Kidney tubule cell (primary cell): ENCODE measurements around the gene MTX1.
A peak's percentile ranks its signal among the peaks of the same experiment; 100 is the strongest.

ENCODE experiments used
- DNase-seq: peaks from one replicate; pipeline ENCODE4 v3.0.0-alpha.2; 2018; ENCODE audit warnings: low spot score

The MTX1 gene

DNA sequence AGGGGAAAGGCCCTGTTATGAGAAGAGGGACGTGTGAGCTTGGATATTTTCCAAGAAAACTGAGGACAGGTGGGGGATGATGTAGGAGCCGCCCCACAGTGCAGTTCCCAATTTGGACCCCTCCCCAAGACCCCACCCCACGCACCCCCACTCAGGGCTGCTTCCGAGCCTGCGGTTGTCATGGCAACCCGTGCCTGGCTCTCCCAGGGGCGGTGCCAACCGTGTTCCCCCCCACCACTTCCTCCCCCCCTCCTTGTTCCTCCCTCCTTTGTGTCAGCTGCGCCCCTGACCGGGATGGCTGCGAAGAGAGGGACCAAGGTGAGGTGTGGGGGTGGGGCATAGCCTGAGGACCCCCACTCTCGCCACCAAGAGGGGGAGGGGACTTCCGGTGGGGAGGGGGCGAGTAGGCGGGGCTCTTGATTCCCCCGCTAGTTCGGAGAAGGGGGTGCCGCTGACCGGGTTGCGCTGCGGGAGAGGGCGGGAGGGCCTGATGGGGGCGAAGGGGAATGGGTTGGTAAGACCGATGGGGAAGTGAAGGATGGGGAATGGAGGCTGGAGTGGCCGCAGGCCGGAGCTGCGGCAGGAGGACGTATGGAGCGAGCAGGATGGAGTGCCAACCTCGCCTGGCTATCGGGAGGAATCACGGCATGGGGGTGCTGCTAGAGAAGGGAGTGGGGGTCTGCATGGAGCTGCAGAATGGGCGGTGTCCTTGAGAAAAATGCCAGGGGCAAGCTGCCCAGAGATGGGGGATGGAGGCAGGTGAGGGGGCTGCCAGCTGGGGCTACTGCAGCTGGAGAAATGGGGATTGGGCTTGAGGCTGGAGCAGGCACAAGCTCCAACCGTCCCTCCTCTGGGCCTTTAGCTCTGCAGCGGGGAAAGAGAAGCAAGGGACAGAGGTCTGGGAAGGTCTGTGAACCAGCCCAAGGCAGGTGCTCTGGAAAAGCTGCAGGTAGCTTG, 33.9 kb upstream of the MTX1 start:
- DNase-seq = peak; percentile 44

DNA sequence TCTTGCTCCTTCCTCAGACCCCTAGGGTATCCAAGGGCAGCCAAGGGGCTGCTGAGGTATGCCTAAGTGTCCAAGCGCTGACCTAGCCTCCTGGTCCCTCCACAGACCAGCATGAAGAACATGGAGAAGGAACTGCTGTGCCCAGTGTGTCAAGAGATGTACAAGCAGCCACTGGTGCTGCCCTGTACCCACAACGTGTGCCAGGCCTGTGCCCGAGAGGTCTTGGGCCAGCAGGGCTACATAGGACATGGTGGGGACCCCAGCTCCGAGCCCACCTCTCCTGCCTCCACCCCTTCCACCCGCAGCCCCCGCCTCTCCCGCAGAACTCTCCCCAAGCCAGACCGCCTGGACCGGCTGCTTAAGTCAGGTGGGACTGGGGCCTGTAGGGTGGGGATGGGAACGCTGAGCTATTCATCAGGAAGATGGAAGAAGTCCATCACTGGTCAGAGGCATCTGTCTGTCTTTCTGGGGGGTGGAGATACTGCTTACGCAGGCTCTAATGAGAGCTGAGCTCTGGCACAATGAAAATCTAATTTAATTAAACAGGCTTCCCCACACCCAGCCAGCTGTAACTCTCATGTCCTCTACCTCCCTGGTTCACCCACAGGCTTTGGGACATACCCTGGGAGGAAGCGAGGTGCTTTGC, 33.1 kb upstream of the MTX1 start:
- DNase-seq = no peak

DNA sequence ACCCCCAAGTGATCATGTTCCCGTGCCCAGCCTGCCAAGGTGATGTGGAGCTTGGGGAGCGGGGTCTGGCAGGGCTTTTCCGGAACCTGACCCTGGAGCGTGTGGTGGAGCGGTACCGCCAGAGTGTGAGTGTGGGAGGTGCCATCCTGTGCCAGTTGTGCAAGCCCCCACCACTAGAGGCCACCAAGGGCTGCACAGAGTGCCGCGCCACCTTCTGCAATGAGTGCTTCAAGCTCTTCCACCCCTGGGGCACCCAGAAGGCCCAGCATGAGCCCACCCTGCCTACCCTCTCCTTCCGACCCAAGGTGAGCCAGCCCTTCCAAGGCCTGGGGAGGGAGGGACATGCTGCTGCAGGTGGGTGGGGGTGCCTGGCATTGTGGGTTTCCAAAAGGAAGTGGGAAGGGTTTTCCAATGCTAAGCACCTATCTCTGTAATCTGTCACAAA, 32.5 kb upstream of the MTX1 start:
- no peak for DNase-seq

DNA sequence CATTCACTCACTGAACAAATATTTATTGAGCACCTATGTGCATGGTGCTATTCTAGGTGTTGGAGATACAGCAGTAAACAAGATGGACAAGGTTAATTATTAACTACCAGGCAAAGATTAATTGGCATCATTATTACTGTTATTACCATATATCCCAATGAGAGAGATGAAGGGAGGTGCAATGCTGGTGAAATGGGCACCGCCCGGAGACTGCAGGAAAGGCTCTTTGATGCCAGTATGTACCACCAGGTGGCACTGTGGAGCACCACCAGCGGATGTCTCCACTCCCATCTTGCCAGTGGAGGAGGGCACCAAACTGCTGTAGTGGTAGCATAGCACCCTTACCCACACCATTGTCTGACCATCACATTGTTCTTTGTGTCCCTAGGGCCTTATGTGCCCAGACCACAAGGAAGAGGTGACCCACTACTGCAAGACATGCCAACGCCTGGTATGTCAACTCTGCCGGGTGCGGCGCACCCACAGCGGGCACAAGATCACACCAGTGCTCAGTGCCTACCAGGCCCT, 31.9 kb upstream of the MTX1 start:
- peak; percentile 80 for DNase-seq

DNA sequence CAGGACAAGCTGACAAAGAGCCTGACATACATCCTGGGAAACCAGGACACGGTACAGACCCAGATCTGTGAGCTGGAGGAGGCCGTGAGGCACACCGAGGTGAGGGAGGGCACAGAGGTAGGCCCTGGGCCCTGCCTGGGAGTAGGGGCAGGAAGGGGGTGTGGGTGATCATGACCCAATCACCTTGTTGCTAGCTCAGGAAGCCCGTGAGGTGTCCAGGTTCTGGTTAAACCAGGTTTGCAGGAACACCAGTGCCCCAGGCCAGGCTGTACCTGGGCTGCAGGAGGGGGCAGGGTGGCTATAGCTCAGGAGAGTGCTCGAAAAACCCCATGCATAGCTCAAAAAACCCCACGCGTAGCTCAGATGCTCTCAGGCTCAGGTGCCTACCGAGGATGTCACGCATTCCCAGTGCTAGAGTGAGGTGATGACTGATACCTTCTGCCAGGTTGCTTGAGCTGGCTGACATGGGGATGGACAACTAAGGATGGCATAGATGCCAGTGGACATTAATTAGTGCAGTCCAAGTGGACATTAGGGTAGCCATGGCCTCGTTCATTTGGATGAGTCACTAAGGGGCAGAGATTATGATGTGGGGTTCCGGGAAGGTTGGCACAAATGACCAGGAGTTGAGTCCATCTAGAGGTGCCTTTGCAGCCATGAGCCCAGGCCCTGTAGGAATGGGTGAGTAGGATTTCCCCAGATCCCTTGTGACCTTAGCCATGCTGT, 31.1 kb upstream of the MTX1 start:
- no peak for DNase-seq

DNA sequence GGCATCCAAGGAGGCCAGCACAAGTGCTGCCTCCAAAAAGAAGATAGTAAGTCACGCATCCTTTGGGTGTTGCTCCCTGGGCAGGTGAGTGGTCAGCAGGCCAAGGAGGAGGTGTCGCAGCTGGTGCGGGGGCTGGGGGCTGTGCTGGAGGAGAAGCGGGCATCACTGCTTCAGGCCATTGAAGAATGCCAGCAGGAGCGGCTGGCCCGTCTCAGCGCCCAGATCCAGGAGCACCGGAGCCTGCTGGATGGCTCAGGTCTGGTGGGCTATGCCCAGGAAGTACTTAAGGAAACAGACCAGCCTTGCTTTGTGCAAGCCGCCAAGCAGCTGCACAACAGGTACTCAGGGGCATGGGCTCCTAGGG, 30.6 kb upstream of the MTX1 start:
- DNase-seq = no peak

DNA sequence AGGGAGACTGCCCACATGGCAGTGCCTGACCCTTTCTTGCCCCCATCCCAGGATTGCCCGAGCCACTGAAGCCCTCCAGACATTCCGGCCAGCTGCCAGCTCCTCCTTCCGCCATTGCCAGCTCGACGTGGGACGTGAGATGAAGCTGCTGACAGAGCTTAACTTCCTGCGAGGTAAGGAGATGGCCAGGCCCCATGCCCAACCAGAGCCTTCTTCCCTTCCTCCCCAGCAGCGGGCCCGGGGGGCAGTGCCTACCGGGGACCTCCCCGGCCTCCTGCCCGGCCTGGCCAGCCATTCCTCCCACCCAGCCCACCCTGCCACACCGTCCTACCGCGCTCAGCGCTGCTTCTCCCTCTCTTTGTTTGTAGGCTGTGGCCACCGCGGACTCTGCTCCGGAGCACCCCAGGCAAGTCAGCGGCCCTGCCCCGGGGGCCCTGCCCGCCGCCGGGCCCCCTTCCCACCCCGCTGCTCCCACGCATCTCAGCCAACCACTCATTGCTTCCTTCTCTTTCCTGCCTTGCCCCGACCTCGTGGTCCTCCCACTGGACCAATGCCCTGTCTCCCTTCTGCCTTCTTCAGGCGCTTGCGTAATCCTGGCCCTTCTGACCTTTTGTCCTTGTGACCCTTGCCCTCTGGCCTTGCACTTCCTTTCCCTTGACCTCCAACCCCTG, 29.9 kb upstream of the MTX1 start:
- no peak for DNase-seq

DNA sequence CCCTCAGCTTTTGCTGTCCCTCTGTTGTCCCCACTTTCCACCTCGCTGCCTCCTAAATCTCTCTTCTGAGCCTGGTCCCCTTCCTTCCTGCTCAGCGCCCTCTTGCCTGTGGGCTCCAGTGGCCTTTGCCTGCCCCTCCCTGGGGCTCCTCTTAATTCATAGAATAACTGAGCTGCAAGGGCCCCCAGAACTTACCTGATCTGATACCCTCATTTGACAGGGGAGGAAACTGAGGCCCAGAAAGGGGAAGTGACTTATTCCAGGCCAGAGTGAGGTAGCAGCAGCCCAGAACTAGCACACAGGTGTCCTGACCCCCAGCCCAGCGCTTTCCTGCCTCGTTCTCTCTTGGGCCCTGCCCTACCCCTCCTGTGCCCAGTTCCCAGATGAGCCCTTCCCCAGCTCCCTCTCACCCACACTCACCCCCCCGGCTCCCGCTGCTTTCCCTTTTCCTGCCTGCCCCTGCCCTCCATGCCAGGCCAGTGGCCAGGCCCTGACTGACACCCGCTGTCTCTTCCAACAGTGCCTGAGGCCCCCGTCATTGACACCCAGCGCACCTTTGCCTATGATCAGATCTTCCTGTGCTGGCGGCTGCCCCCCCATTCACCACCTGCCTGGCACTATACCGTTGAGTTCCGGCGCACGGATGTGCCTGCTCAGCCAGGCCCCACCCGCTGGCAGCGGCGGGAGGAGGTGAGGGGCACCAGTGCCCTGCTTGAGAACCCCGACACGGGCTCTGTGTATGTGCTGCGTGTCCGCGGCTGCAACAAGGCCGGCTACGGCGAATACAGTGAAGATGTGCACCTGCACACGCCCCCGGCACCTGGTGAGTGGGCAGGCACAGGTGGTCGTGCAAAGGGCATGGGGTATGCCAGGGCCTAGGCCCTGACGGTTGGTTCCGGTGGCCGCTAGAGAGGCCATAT, 29.1 kb upstream of the MTX1 start:
- DNase-seq = no peak

DNA sequence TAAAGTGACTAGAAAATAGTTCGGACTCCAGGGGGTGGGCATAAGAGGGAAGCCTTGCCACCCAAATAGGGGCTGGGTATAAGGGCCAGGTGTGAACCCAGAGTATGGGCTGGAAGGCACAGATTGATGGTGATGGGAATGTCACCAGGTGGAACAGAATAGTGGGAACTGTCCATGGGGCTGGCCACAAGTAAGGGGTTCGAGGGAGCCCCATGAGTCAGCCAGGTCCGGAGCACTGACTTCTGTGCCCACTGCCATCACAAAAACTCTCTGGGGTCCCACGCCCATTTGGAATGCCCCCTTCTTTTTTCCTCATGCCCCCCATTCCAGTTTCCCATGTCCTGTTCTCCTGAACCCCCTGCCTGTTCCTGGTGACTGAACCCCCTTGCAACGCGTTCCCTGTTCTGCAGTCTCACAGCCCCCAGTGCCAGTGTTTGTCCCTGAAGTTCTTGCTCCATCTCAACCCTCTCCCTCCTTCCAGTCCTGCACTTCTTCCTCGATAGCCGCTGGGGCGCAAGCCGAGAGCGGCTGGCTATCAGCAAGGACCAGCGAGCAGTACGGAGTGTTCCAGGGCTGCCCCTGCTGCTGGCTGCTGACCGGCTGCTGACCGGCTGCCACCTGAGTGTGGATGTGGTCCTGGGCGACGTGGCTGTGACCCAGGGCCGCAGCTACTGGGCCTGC, 27.0 kb upstream of the MTX1 start:
- DNase-seq = no peak

DNA sequence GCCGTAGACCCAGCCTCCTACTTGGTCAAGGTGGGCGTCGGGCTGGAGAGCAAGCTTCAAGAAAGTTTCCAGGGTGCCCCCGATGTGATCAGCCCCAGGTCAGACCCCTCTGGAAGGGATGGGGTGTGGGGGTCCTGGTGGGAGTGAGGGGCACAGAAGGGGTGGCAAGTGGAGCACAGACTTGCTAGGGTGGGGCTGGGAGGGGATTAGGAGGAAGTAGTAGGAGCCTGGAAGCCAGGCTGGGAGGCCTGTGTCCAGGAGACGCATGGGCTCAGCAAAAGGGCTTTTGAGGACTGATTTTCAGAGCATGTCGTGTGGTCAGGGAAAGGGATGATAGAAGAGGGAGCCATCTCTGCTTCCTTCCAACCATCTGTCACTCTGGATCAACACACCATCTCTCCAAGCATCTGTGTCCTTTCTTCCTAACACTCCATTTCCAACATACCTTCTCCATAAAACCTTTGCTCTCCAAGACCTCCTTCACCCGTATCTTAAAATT, 26.4 kb upstream of the MTX1 start:
- DNase-seq = no peak

DNA sequence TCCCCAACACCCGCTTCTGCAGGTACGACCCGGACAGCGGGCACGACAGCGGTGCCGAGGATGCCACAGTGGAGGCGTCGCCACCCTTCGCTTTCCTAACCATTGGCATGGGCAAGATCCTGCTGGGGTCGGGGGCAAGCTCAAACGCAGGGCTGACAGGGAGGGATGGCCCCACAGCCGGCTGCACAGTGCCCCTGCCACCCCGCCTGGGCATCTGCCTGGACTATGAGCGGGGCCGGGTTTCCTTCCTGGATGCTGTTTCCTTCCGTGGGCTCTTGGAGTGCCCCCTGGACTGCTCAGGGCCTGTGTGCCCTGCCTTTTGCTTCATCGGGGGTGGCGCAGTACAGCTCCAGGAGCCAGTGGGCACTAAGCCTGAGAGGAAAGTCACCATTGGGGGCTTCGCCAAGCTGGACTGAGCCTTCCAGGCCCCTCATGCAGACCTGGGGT, 24.7 kb upstream of the MTX1 start:
- no peak for DNase-seq

DNA sequence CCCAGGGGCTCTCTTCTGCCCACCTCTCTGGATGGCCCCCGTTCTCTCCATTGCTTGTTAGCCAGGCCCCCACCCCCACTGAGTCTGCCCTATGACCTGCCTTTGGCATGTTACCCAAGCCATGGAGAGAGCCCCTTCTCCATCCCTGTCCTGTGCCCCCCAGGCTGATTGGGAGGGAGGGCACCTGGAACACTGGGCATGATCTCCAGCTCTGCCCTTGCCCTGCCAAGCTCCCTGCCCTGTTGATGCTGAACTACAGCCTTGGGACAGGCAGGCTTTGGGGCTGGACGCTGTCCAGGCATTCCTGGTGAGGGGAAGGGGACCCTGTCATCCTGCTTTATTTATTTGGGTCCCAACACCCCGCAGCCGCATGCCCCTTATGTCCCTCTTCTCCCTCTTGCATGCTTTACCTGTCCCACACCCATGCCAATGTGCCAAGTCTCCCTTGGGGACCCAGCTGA, 24.1 kb upstream of the MTX1 start:
- no peak for DNase-seq

DNA sequence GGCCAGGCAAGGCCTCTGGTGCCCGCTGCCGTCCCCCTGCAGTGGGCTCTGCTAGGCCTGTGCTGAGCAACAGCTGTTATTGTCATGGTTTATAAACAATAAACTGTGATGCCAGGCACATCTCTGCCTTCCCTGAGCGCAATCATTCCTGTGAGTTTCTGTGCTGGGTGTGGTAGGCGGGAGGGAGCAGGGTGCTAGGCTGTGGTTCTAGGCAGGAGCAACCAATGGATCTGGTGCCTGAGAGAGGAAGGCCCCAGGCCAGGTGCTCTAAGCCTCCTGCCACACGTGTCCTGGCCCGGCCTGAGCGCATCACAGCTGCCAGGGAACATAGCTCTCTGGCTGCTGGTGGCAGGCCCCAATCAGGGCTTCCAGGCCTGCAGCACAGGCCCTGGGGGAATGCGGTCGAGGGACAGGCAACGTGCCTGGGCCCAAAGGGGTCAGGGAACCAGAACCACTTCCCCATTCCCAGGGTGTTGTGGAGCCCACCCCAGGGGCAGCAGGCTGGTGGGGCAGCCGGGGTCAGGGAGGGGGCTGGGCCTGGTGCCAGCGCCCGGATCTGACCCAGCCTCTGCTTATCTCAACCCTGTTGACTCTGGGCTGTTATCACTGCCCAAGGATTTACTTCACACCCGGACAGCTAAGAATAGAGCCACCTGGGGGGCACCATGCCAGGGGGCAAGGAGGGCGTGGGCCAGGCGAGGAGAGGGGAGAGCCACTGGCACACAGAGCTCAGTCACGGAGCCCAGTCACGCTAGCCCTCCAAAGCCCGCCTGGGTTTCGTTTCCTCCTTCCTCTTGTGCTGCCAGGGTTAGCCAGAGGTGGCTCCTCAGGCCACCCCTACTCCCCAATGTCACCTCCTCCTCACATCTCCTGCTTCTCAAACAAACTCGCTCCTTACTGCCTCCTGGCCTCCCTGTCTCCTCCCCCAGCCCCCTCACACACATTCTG, 23.4 kb upstream of the MTX1 start:
- DNase-seq = peak; percentile 65

DNA sequence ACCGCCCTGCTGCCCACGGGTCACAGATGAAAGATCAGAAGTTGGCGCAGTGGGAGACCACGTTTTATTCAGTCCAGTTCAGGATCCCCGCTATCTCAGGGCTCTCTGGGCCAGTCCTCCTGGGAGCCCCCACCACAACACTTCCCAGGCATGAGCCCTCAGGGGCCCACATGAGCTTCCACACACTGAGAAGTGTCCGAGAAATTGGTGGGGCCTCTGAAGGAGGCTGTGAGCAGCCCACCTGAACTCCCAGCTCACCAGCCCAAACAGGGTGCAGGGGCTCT, 22.8 kb upstream of the MTX1 start:
- no peak for DNase-seq

DNA sequence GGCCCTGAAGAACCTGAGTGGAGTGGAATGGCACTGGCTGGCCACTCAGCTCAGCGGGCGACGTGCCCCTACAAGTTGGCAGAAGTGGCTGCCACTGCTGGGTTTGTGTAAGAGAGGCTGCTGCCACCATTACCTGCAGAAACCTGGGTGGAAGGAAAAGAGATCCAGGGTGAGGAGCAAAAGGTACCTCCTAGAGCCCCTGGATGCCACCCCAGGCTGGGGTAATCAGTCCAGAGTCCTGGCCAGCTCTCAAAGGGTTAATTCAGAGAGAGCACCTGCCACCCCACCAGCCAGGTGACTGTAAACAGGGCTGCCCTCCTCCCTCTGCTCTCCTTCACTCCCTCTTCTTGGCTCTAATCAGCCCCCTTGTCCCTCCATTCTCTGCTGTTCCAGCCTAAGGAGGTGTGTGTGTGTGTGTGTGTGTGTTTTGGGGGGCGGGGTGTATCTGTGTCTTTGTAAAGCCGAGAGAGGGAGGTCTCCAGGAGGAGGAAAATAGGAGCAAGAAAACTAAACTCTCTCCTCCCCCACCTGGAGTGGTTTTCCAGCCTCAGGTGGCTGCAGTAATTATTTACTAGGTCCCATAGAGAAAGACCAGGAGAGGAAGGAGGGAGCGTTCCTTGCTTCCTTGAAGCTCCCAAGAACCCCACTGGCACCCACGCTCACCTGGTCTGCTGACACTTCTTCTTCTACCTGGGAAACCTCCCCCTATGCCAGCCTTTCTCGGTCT, 22.3 kb upstream of the MTX1 start:
- DNase-seq = peak; percentile 69

DNA sequence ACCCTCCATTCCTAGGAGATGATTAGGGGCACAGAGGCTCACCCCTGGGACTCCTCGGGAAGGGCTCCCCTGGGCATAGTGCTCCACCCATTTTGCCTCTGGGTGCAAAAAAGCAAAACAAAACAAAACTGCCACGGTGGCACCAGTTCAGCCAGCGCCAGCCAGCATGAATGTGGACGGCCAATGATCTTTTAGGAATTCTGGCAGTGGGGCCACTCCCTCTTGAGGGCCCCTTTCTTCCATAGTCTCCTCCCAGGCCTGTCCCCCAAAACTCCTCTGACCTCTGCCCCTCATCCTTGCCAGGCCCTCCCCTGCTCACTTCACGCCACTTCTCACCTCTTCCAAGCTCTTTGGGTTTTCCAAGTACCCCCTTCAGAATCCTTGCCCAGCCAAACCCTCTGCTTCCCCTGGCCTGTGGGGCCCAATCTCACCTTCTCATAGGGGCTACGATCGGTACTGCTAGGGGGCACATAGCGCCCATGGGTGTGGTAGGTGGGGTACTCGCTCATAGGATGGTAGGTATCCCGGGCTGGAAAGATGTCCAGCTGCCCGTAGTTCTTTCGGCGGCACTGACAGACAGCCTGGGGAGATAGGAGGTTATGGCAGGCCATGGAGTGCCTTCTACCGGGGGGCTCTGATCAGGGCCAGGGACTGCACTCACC, 21.6 kb upstream of the MTX1 start:
- DNase-seq = no peak

DNA sequence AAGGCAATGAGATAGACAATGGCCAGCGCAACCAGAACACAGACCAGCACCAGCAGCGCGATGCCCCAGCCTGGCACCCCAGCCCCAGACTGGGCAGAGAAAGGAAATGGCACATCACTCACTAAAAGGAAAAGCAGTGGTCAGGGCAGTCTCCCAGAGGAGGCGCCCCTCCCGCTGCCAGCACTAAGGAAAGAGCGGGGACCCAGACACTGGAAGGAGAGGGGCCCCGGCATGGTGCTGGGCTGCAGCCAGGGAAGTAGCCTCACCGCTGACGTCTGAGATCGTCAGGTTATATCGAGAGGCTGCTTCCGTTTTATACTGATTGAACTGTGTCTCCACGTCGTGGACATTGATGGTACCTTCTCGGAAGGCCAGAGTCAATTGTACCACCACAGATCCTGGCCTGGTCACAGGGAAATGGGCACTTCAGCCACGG, 21.0 kb upstream of the MTX1 start:
- DNase-seq = no peak

DNA sequence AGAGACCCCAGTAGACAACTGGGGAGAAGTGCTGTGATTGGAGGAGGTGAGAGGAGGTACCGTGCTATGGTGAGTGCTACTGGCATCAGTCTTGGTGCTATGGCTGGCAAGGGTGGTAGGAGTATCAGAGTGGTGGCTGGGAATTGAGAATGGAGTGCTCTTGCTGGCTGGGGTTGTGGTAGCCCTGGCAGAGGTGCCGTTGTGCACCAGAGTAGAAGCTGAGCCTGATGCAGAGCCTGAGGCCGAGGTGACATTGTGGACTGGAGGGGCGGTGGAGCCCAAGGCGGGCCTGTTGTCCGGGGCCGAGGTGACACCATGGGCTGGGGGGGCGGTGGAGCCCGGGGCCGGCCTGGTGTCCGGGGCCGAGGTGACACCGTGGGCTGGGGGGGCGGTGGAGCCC, 20.2 kb upstream of the MTX1 start:
- DNase-seq = no peak
